Neuronal stem cell (in vitro differentiated cells): Measurements from ENCODE around the gene PSMD3.

Experiments used
- DNase-seq: peaks from one replicate; pipeline ENCODE4 v3.0.0-alpha.2; 2013; ENCODE audit warnings: low spot score
- H2AFZ ChIP-seq: one replicate; pipeline ENCODE4 v1.6.1; 2013; ENCODE audit warnings: mild to moderate bottlenecking, low read length, inconsistent platforms
- H2AK5ac ChIP-seq: 2 replicates; pipeline ENCODE4 v1.6.1; 2013; ENCODE audit warnings: low read depth, mild to moderate bottlenecking, inconsistent platforms, low read length, moderate library complexity, mixed read lengths
- H2BK120ac ChIP-seq: 2 replicates; pipeline ENCODE4 v1.6.1; 2013; ENCODE audit warnings: low read depth, mild to moderate bottlenecking, inconsistent platforms, low read length, moderate library complexity, mixed read lengths
- H2BK12ac ChIP-seq: one replicate; pipeline ENCODE4 v1.6.1; 2013; ENCODE audit warnings: low read length, inconsistent platforms
- H2BK15ac ChIP-seq: 2 replicates; pipeline ENCODE4 v1.6.1; 2013; ENCODE audit warnings: mild to moderate bottlenecking, low read length, inconsistent platforms, mixed read lengths
- H2BK5ac ChIP-seq: one replicate; pipeline ENCODE4 v1.6.1; 2013; ENCODE audit warnings: inconsistent platforms, mild to moderate bottlenecking, low read length, moderate library complexity
- H3K14ac ChIP-seq: one replicate; pipeline ENCODE4 v1.6.1; 2013; ENCODE audit warnings: low read length, inconsistent platforms
- H3K18ac ChIP-seq: 2 replicates; pipeline ENCODE4 v1.6.1; 2013; ENCODE audit warnings: low read length, inconsistent platforms
- H3K23ac ChIP-seq: 2 replicates; pipeline ENCODE4 v1.6.1; 2013; ENCODE audit warnings: low read depth, mild to moderate bottlenecking, mixed read lengths, low read length, inconsistent platforms; ENCODE audit not compliant: poor library complexity
- H3K27ac ChIP-seq: replicated peaks from 3 replicates; pipeline ENCODE4 v1.5.1; 2013; ENCODE audit warnings: low read length, inconsistent platforms
- H3K27me3 ChIP-seq, 3 experiments: 2 replicates each; pipeline ENCODE4 v1.6.1; 2013; ENCODE audit warnings: low read length in 3 of 3, mild to moderate bottlenecking in 2 of 3, inconsistent platforms in 1 of 3, low read depth in 1 of 3, mixed read lengths in 1 of 3, moderate library complexity in 1 of 3; ENCODE audit not compliant: control insufficient read depth in 3 of 3, insufficient read depth in 3 of 3
- H3K36me3 ChIP-seq, 2 donors: replicated peaks in 1 of 2; 2 replicates each; pipeline ENCODE4 v1.6.1; 2013; ENCODE audit warnings: low read length in 2 of 2; ENCODE audit not compliant: control insufficient read depth in 2 of 2, insufficient read depth in 2 of 2
- H3K4ac ChIP-seq: 2 replicates; pipeline ENCODE4 v1.6.1; 2013; ENCODE audit warnings: inconsistent platforms, mild to moderate bottlenecking, low read length, moderate library complexity
- H3K4me1 ChIP-seq, 2 donors: 1 replicate in 1 of 2; 2 replicates in 1 of 2; pipeline ENCODE4 v1.6.1; 2013; ENCODE audit warnings: low read length in 2 of 2, low read depth in 1 of 2; ENCODE audit not compliant: control insufficient read depth in 2 of 2, insufficient read depth in 1 of 2
- H3K4me2 ChIP-seq: one replicate; pipeline ENCODE4 v1.6.1; 2013; ENCODE audit warnings: mild to moderate bottlenecking, low read length, inconsistent platforms; ENCODE audit not compliant: insufficient read depth, poor library complexity, severe bottlenecking
- H3K4me3 ChIP-seq, 2 donors: 2 replicates each; pipeline ENCODE4 v1.5.1; 2013; ENCODE audit warnings: low read length in 2 of 2, mild to moderate bottlenecking in 2 of 2, inconsistent platforms in 1 of 2, moderate library complexity in 1 of 2
- H3K79me1 ChIP-seq: one replicate; pipeline ENCODE4 v1.6.1; 2013; ENCODE audit warnings: low read depth, mild to moderate bottlenecking, inconsistent platforms, low read length, moderate library complexity
- H3K9ac ChIP-seq: one replicate; pipeline ENCODE4 v1.6.1; 2013; ENCODE audit warnings: mild to moderate bottlenecking, low read depth, low read length, inconsistent platforms; ENCODE audit not compliant: poor library complexity
- H3K9me3 ChIP-seq, 2 donors: replicated peaks in 1 of 2; 2 replicates each; pipeline versions ENCODE3 to v1.6.1; 2013; ENCODE audit warnings: low read length in 2 of 2, mild to moderate bottlenecking in 2 of 2, inconsistent platforms in 1 of 2, low read depth in 1 of 2, mixed read lengths in 1 of 2, moderate library complexity in 1 of 2; ENCODE audit not compliant: control insufficient read depth in 2 of 2, insufficient read depth in 1 of 2
- H4K8ac ChIP-seq: one replicate; pipeline ENCODE4 v1.6.1; 2013; ENCODE audit warnings: low read depth, mild to moderate bottlenecking, inconsistent platforms, low read length, moderate library complexity
- H4K91ac ChIP-seq: one replicate; pipeline ENCODE4 v1.6.1; 2013; ENCODE audit warnings: low read length, low read depth, mild to moderate bottlenecking, inconsistent platforms; ENCODE audit not compliant: poor library complexity
- WGBS, 2 donors: extraction: QIAGEN DNeasy Blood & Tissue Kit; methylation state at CpG; one replicate each; pipeline ENCODE4 v1.1.7; 2013; ENCODE audit warnings: missing lambda C conversion rate in 2 of 2, mixed read lengths in 1 of 2; ENCODE audit not compliant: insufficient read length in 2 of 2, insufficient replicate concordance in 1 of 2; ENCODE audit errors: extremely low coverage in 2 of 2; 5-methylcytosine and 5-hydroxymethylcytosine counted together

The PSMD3 gene

GRCh38 chr17:40027614-40028012 lies 47.0 kb downstream of the PSMD3 start:
- WGBS, 2 donors: no CpG with 5 or more reads among the region's 5 CpGs
- no peak overlapping the region for H2AFZ ChIP-seq
- no peaks in the 10 kb centered on the region for H3K27me3 ChIP-seq
- H2BK120ac ChIP-seq: no peak overlapping the region
- no peak overlapping the region for H2BK15ac ChIP-seq
- H3K4me2 ChIP-seq: no peak overlapping the region
- no peak overlapping the region for H3K9ac ChIP-seq
- H3K27ac ChIP-seq: no peak overlapping the region
- no peak overlapping the region for H3K18ac ChIP-seq
- no peaks in the 10 kb centered on the region for H3K9me3 ChIP-seq
- no peak overlapping the region for H3K4ac ChIP-seq
- H2AK5ac ChIP-seq: no peak overlapping the region
- no peak overlapping the region for H3K14ac ChIP-seq
- DNase-seq: no peak
- no peak overlapping the region for H2BK5ac ChIP-seq
- H4K8ac ChIP-seq: no peak overlapping the region
- H3K4me1 ChIP-seq: peaks cover 0 to 1% of the 10 kb centered on the region in 2 donors
- H3K36me3 ChIP-seq: peaks cover 52 to 93% of the 10 kb centered on the region in 2 donors
- H3K4me3 ChIP-seq: no peak overlapping the region
- H3K79me1 ChIP-seq: no peaks in the 10 kb centered on the region
- H4K91ac ChIP-seq: no peak overlapping the region
- H3K23ac ChIP-seq: no peak overlapping the region
- H2BK12ac ChIP-seq: no peak overlapping the region

- H2BK120ac ChIP-seq: no peak overlapping the region
- H4K8ac ChIP-seq: no peak overlapping the region
- no peak overlapping the region for H3K9ac ChIP-seq
- no peaks in the 10 kb centered on the region for H3K27me3 ChIP-seq
- H3K4ac ChIP-seq: no peak overlapping the region
- H3K79me1 ChIP-seq: no peaks in the 10 kb centered on the region
- no CpG with 5 or more reads among the region's 13 CpGs for WGBS, 2 donors
- H4K91ac ChIP-seq: no peak overlapping the region
- no peak overlapping the region for H2BK12ac ChIP-seq
- no peak overlapping the region for H2AK5ac ChIP-seq
- peaks cover 54 to 93% of the 10 kb centered on the region in 2 donors for H3K36me3 ChIP-seq
- no peak overlapping the region for H3K14ac ChIP-seq
- H2BK5ac ChIP-seq: no peak overlapping the region
- no peak overlapping the region for H3K4me3 ChIP-seq
- peaks cover 0 to 1% of the 10 kb centered on the region in 2 donors for H3K4me1 ChIP-seq
- no peak for DNase-seq
- H3K27ac ChIP-seq: no peak overlapping the region
- H3K4me2 ChIP-seq: no peak overlapping the region
- H3K9me3 ChIP-seq: no peaks in the 10 kb centered on the region
- H3K18ac ChIP-seq: no peak overlapping the region
- H3K23ac ChIP-seq: no peak overlapping the region
- H2AFZ ChIP-seq: no peak overlapping the region
- no peak overlapping the region for H2BK15ac ChIP-seq
Observed at GRCh38 chr17:40028595-40028994, 48.0 kb downstream of the PSMD3 start.

- H3K14ac ChIP-seq: peak overlapping the region; percentile 42
- no peak overlapping the region for H2BK5ac ChIP-seq
- H2BK120ac ChIP-seq: no peak overlapping the region
- no peak overlapping the region for H4K91ac ChIP-seq
- H3K4me3 ChIP-seq: no peak overlapping the region
- peak overlapping the region; percentile 12 for H3K4me2 ChIP-seq
- DNase-seq: no peak
- H3K18ac ChIP-seq: no peak overlapping the region
- H3K4me1 ChIP-seq: peaks cover 2 to 6% of the 10 kb centered on the region in 2 donors
- peaks cover 49 to 92% of the 10 kb centered on the region in 2 donors for H3K36me3 ChIP-seq
- H4K8ac ChIP-seq: no peak overlapping the region
- no peak overlapping the region for H2BK15ac ChIP-seq
- H2AFZ ChIP-seq: no peak overlapping the region
- no CpG with 5 or more reads among the region's 11 CpGs for WGBS, 2 donors
- H3K23ac ChIP-seq: no peak overlapping the region
- H3K9ac ChIP-seq: peak overlapping the region; percentile 27
- H2BK12ac ChIP-seq: no peak overlapping the region
- no peak overlapping the region for H2AK5ac ChIP-seq
- H3K79me1 ChIP-seq: no peaks in the 10 kb centered on the region
- H3K4ac ChIP-seq: no peak overlapping the region
- H3K9me3 ChIP-seq: no peaks in the 10 kb centered on the region
- no peaks in the 10 kb centered on the region for H3K27me3 ChIP-seq
- no peak overlapping the region for H3K27ac ChIP-seq
Observed at GRCh38 chr17:40031706-40032105, 51.1 kb downstream of the PSMD3 start.

GRCh38 chr17:40032322-40033320 lies 52.0 kb downstream of the PSMD3 start:
- peak overlapping the region; percentile 44 for H3K23ac ChIP-seq
- H3K14ac ChIP-seq: peak overlapping the region; percentile 27
- no peak overlapping the region for H2BK120ac ChIP-seq
- H3K4ac ChIP-seq: no peak overlapping the region
- H3K4me1 ChIP-seq: peaks cover 2 to 4% of the 10 kb centered on the region in 2 donors
- no peaks in the 10 kb centered on the region for H3K79me1 ChIP-seq
- H3K4me3 ChIP-seq: no peak overlapping the region
- no peak overlapping the region for H4K8ac ChIP-seq
- no peak overlapping the region for H3K9ac ChIP-seq
- no peak overlapping the region for H2AK5ac ChIP-seq
- no peaks in the 10 kb centered on the region for H3K27me3 ChIP-seq
- H2BK15ac ChIP-seq: no peak overlapping the region
- H3K4me2 ChIP-seq: no peak overlapping the region
- H3K27ac ChIP-seq: no peak overlapping the region
- no peaks in the 10 kb centered on the region for H3K9me3 ChIP-seq
- peaks cover 48 to 90% of the 10 kb centered on the region in 2 donors for H3K36me3 ChIP-seq
- no CpG with 5 or more reads among the region's 23 CpGs for WGBS, 2 donors
- H3K18ac ChIP-seq: no peak overlapping the region
- no peak for DNase-seq
- no peak overlapping the region for H2BK12ac ChIP-seq
- no peak overlapping the region for H2AFZ ChIP-seq
- no peak overlapping the region for H2BK5ac ChIP-seq
- no peak overlapping the region for H4K91ac ChIP-seq
